Vagina (tissue), 2 donors: ENCODE results near the gene NPDC1. TPM values are rescaled to one million over a fixed set of nuclear protein-coding genes. Genes with fewer than 3 reads are reported as not detected.
A peak's percentile ranks its signal among the peaks of the same experiment; 100 is the strongest.

Source experiments
- DNase-seq, 2 donors: peaks; one replicate each; pipeline ENCODE4 v3.0.0-alpha.2; 2017; ENCODE audit errors: extremely low spot score in 2 of 2
- H3K27ac ChIP-seq: fragments of 200-600 bp; sonication (generic); one replicate; pipeline ENCODE4 v1.5.1; 2019
- H3K27me3 ChIP-seq: fragments of 200-600 bp; sonication (generic); one replicate; pipeline ENCODE4 v1.5.1; 2019
- H3K36me3 ChIP-seq, 2 donors: fragments of 200-600 bp; sonication (generic); one replicate each; pipeline ENCODE4 v1.5.1; 2017 to 2019
- H3K4me1 ChIP-seq: fragments of 200-600 bp; sonication (generic); one replicate; pipeline ENCODE4 v1.5.1; 2019
- H3K4me3 ChIP-seq, 2 donors: fragments of 200-600 bp; sonication (generic); 1 replicate in 1 of 2; 2 replicates in 1 of 2; pipeline ENCODE4 v1.5.1; 2016 to 2019
- H3K9me3 ChIP-seq: fragments of 200-600 bp; sonication (generic); one replicate; pipeline ENCODE4 v1.5.1; 2019
- CTCF ChIP-seq, 3 experiments: fragments of 450-650 bp in 2 of 3; fragments of 200-600 bp in 1 of 3; sonication (generic) in 1 of 3; IDR thresholded peaks; one replicate each; pipeline ENCODE4 v1.5.1; 2017 to 2019; ENCODE audit warnings: antibody characterized with exemption in 3 of 3, mild to moderate bottlenecking in 2 of 3, moderate library complexity in 2 of 3
- POLR2A ChIP-seq, 2 donors: fragments of 450-650 bp; IDR thresholded peaks; one replicate each; pipeline ENCODE4 v1.6.1; 2017; ENCODE audit warnings: antibody characterized with exemption in 2 of 2, mild to moderate bottlenecking in 2 of 2, moderate library complexity in 2 of 2
- POLR2AphosphoS5 ChIP-seq, 2 donors: sonication (generic); formaldehyde crosslinking; IDR thresholded peaks; one replicate each; pipeline ENCODE4 v1.9.0; 2017; ENCODE audit warnings: antibody characterized with exemption in 2 of 2, mild to moderate bottlenecking in 2 of 2, low read depth in 1 of 2; ENCODE audit not compliant: insufficient read depth in 1 of 2
- intact Hi-C: fragments of 100-400 bp; cut with DNase I; formaldehyde crosslinking; loops from one replicate; pipeline ENCODE4 v1.15.1; 2023
- total RNA-seq: library from RNA; depleted of rRNA; stranded (reverse); fragments of >200 nt; gene quantifications from one replicate; pipeline ENCODE4 v1.2.3, GENCODE V29; 2016

NPDC1 gene
- total RNA-seq, 1 donor from 2014 or later: 67.5 TPM

GRCh38 chr9:137049544-137050449 is 3.8 kb upstream of the NPDC1 start:
- peaks cover 43% of the 10 kb centered on the region for H3K4me1 ChIP-seq
- DNase-seq: no peak
- intact Hi-C loops: no loop called here
- no peak overlapping the region for H3K27ac ChIP-seq
- no peaks in the 10 kb centered on the region for H3K9me3 ChIP-seq
- H3K27me3 ChIP-seq: no peaks in the 10 kb centered on the region
- no peaks in the 10 kb centered on the region for H3K36me3 ChIP-seq
- no peak for TF ChIP-seq POLR2AphosphoS5 (IDR thresholded peaks at IDR 0.05; ENCODE audit: insufficient read depth in 1 of 2, low read depth in 1 of 2)
- TF ChIP-seq CTCF (IDR thresholded peaks at IDR 0.05): peak in 1 of 3 experiments; percentile 12
- TF ChIP-seq POLR2A (IDR thresholded peaks at IDR 0.05): no peak
- H3K4me3 ChIP-seq: no peak overlapping the region

GRCh38 chr9:137048655-137049543 is 2.9 kb upstream of the NPDC1 start:
- H3K4me1 ChIP-seq: peaks cover 43% of the 10 kb centered on the region
- TF ChIP-seq CTCF (IDR thresholded peaks at IDR 0.05) (no peak), POLR2AphosphoS5 (IDR thresholded peaks at IDR 0.05; ENCODE audit: insufficient read depth in 1 of 2, low read depth in 1 of 2) (no peak), POLR2A (IDR thresholded peaks at IDR 0.05) (no peak)

GRCh38 chr9:137045294-137046087 is 486 bp downstream of the NPDC1 start:
- intact Hi-C loops: no loop called here
- H3K27me3 ChIP-seq: no peaks in the 10 kb centered on the region

More at GRCh38 chr9:137048655-137049543, 2.9 kb upstream of the NPDC1 start:
- no peaks in the 10 kb centered on the region for H3K27me3 ChIP-seq
- DNase-seq: no peak
- no peak overlapping the region for H3K27ac ChIP-seq
- H3K9me3 ChIP-seq: no peaks in the 10 kb centered on the region
- H3K36me3 ChIP-seq: no peaks in the 10 kb centered on the region
- intact Hi-C loops: no loop called here
- no peak overlapping the region for H3K4me3 ChIP-seq

More at GRCh38 chr9:137045294-137046087, 486 bp downstream of the NPDC1 start:
- no peak for TF ChIP-seq CTCF (IDR thresholded peaks at IDR 0.05)
- TF ChIP-seq POLR2A (IDR thresholded peaks at IDR 0.05): no peak
- no peak for TF ChIP-seq POLR2AphosphoS5 (IDR thresholded peaks at IDR 0.05; ENCODE audit: insufficient read depth in 1 of 2, low read depth in 1 of 2)
- H3K36me3 ChIP-seq: no peaks in the 10 kb centered on the region
- DNase-seq: no peak
- peak overlapping the region; percentile 6 for H3K27ac ChIP-seq
- H3K9me3 ChIP-seq: no peaks in the 10 kb centered on the region
- H3K4me1 ChIP-seq: peaks cover 36% of the 10 kb centered on the region
- H3K4me3 ChIP-seq: peak overlapping the region; percentile 48 to 63
